ENCODE measurements around the gene CLEC2L.

DNA sequence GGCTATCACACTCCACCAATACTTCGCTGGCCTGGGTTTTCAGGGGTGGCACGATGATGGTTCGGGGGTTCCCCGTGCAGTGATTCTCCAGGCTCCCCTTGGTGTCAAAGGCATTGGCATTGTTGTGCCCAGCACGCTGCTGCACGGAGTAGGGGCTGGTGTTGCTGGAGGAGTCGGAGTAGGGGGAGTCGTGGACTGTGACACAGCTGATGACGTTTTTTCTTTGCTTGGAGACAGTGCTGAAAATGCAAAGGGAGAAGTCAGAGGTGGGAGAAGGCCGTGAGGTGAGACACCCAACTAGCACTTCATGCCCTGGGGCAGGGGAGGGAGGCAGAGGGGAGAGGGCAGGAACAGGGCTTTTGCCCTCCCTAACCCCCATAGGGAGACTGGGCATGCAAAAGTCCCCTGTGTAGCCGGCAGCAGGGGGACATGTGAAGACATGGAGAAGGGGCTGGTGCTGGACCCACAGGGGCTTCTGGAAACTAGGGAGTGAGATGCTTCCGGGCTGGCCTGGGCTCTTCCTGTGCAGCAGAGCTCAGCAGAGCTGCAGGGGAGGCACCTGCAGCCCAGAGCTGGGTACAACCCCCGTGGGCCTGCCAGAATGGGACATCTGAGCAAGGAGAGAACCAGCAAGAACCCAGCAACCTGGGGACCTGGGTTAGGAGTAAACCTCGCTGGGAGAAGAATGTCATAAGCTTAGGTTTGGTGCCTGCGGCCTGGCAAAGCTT is 60.5 kb downstream of the CLEC2L start:
- TF ChIP-seq, protein P1, sequence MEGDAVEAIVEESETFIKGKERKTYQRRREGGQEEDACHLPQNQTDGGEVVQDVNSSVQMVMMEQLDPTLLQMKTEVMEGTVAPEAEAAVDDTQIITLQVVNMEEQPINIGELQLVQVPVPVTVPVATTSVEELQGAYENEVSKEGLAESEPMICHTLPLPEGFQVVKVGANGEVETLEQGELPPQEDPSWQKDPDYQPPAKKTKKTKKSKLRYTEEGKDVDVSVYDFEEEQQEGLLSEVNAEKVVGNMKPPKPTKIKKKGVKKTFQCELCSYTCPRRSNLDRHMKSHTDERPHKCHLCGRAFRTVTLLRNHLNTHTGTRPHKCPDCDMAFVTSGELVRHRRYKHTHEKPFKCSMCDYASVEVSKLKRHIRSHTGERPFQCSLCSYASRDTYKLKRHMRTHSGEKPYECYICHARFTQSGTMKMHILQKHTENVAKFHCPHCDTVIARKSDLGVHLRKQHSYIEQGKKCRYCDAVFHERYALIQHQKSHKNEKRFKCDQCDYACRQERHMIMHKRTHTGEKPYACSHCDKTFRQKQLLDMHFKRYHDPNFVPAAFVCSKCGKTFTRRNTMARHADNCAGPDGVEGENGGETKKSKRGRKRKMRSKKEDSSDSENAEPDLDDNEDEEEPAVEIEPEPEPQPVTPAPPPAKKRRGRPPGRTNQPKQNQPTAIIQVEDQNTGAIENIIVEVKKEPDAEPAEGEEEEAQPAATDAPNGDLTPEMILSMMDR (conservative IDR thresholded peaks at IDR 0.05) = no peak
- no peak for TF ChIP-seq EZH2 (IDR thresholded peaks at IDR 0.05; ENCODE audit: low read depth)

Data from PC-9 (cell line).